PC-9 (cell line): ENCODE data around the gene TBC1D5. TPM values are rescaled to one million over a fixed set of nuclear protein-coding genes. Genes with fewer than 3 reads are reported as not detected.

Experiments used
- BruUV-seq: library from RNA; stranded (reverse); fragments of 400-500 nt; replicated peaks from 2 replicates; lab custom pipeline; 2021; lab: Mats Ljungman, UMichigan
- CTCF ChIA-PET: fragments of 300-600 bp; sonication (Branson Sonifier 250); formaldehyde crosslinking; loops from one replicate; lab custom pipeline; 2022; ENCODE audit warnings: antibody characterized with exemption; lab: Charles Lee
- POLR2A ChIA-PET: fragments of 300-600 bp; sonication (Branson Sonifier 250); formaldehyde crosslinking; loops from one replicate; lab custom pipeline; 2022; ENCODE audit warnings: antibody characterized with exemption; ENCODE audit not compliant: unreplicated experiment; lab: Charles Lee
- DNase-seq, 2 experiments: peaks; one replicate each; pipeline versions ENCODE4 v3.0.0 to v3.0.0-alpha.2; 2015 to 2022; ENCODE audit warnings: mixed read lengths in 1 of 2
- H2AFZ ChIP-seq: fragments of 200-600 bp; sonication (generic); 2 replicates; pipeline ENCODE4 v1.8.1; 2017; ENCODE audit warnings: antibody characterized with exemption
- H3F3A ChIP-seq: fragments of 200-600 bp; sonication (generic); 2 replicates; pipeline ENCODE4 v1.8.1; 2017; ENCODE audit warnings: antibody characterized with exemption, mild to moderate bottlenecking, low read depth; ENCODE audit not compliant: insufficient read depth
- H3K27ac ChIP-seq: fragments of 200-600 bp; sonication (generic); 2 replicates; pipeline ENCODE4 v1.6.1; 2016; ENCODE audit warnings: mixed run types
- H3K27me3 ChIP-seq: fragments of 200-600 bp; sonication (generic); 2 replicates; pipeline ENCODE4 v1.6.1; 2016; ENCODE audit warnings: low read depth, mixed run types; ENCODE audit not compliant: insufficient read depth
- H3K36me3 ChIP-seq: fragments of 200-600 bp; sonication (generic); 2 replicates; pipeline ENCODE4 v1.6.1; 2016; ENCODE audit warnings: low read depth, mixed run types
- H3K4me1 ChIP-seq: fragments of 200-600 bp; sonication (generic); replicated peaks from 2 replicates; pipeline ENCODE4 v1.6.1; 2016; ENCODE audit warnings: mixed run types; ENCODE audit not compliant: insufficient read depth
- H3K4me2 ChIP-seq: fragments of 200-600 bp; sonication (generic); 2 replicates; pipeline ENCODE4 v1.6.1; 2017; ENCODE audit warnings: mixed run types
- H3K4me3 ChIP-seq: fragments of 200-600 bp; sonication (generic); 2 replicates; pipeline ENCODE4 v1.6.1; 2016; ENCODE audit warnings: mixed run types
- H3K79me2 ChIP-seq: fragments of 200-600 bp; sonication (generic); 2 replicates; pipeline ENCODE4 v1.6.1; 2017; ENCODE audit warnings: low read depth, mixed run types
- H3K9me2 ChIP-seq: fragments of 200-600 bp; sonication (generic); 2 replicates; pipeline ENCODE4 v1.8.1; 2017; ENCODE audit warnings: mild to moderate bottlenecking; ENCODE audit not compliant: insufficient read depth
- H3K9me3 ChIP-seq: fragments of 200-600 bp; sonication (generic); 2 replicates; pipeline ENCODE4 v1.8.1; 2016; ENCODE audit warnings: low read depth; ENCODE audit not compliant: insufficient read depth
- H4K20me1 ChIP-seq: fragments of 200-600 bp; sonication (generic); 2 replicates; pipeline ENCODE4 v1.8.1; 2017; ENCODE audit not compliant: insufficient read depth
- EZH2 ChIP-seq: fragments of 200-600 bp; sonication (generic); IDR thresholded peaks from 2 replicates; pipeline ENCODE4 v1.8.0; 2017; ENCODE audit warnings: antibody characterized with exemption, low read depth
- intact Hi-C: fragments of 100-400 bp; cut with micrococcal nuclease; formaldehyde crosslinking; loops from one replicate; pipeline ENCODE4 v1.10.0; 2022; ENCODE audit not compliant: unreplicated experiment
- total RNA-seq: library from RNA; stranded (reverse); gene quantifications from 2 replicates; pipeline ENCODE4 v1.2.3, GENCODE V29; 2021
- TF ChIP-seq, protein P1 (sequence below): fragments of 200-600 bp; sonication (generic); conservative IDR thresholded peaks from 2 replicates; pipeline ENCODE4 v1.6.1; 2017; ENCODE audit warnings: mixed run types, antibody characterized with exemption, mild to moderate bottlenecking, moderate library complexity

TBC1D5 gene
- total RNA-seq, 1 experiment from 2014 or later: 54.0 TPM

DNA sequence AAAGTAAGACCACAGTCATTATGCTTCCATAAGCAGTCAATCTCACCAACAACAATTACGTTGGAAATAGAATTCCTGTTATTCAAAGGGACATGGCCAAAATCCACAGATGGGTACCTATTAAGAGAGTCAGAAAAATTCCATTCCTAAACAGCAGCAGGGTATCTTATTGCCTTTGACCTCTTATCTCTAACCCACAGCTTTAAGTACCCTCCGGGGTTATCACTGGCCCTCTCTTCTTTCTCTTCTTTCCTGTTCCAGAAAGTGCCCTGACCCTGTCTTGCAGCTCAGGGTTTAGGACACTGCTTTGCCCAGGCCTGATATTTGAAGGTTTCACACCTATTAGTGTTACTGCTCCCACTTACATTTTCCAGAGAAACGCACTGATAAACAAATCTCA, 428.7 kb downstream of the TBC1D5 start:
- no peak for DNase-seq
- Histone ChIP-seq H3K4me3 (no peak overlapping the region), H3F3A (no peaks in the 10 kb centered on the region), H3K36me3 (no peaks in the 10 kb centered on the region), H4K20me1 (no peaks in the 10 kb centered on the region), H3K4me1 (no peaks in the 10 kb centered on the region), H3K9me2 (no peaks in the 10 kb centered on the region), H3K27me3 (no peaks in the 10 kb centered on the region), H3K27ac (no peak overlapping the region), H3K79me2 (no peaks in the 10 kb centered on the region), H3K9me3 (no peaks in the 10 kb centered on the region), H2AFZ (no peak overlapping the region), H3K4me2 (no peak overlapping the region)
- TF ChIP-seq, protein P1, sequence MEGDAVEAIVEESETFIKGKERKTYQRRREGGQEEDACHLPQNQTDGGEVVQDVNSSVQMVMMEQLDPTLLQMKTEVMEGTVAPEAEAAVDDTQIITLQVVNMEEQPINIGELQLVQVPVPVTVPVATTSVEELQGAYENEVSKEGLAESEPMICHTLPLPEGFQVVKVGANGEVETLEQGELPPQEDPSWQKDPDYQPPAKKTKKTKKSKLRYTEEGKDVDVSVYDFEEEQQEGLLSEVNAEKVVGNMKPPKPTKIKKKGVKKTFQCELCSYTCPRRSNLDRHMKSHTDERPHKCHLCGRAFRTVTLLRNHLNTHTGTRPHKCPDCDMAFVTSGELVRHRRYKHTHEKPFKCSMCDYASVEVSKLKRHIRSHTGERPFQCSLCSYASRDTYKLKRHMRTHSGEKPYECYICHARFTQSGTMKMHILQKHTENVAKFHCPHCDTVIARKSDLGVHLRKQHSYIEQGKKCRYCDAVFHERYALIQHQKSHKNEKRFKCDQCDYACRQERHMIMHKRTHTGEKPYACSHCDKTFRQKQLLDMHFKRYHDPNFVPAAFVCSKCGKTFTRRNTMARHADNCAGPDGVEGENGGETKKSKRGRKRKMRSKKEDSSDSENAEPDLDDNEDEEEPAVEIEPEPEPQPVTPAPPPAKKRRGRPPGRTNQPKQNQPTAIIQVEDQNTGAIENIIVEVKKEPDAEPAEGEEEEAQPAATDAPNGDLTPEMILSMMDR: no peak
- TF ChIP-seq EZH2: no peak
- ChIA-PET CTCF (no interaction called here), POLR2A (no interaction called here)
- no TSS peak for BruUV-seq
- intact Hi-C loops: no loop called here

GRCh38 chr3:17310983-17311382, 431.4 kb downstream of the TBC1D5 start:
- CTCF ChIA-PET: no interaction called here
- no TSS peak for BruUV-seq

GRCh38 chr3:17307887-17308286, 434.5 kb downstream of the TBC1D5 start:
- Histone ChIP-seq H3F3A (no peaks in the 10 kb centered on the region), H4K20me1 (no peaks in the 10 kb centered on the region), H3K9me3 (no peaks in the 10 kb centered on the region), H3K36me3 (no peaks in the 10 kb centered on the region), H2AFZ (no peak overlapping the region), H3K79me2 (no peaks in the 10 kb centered on the region), H3K27ac (no peak overlapping the region), H3K4me1 (no peaks in the 10 kb centered on the region), H3K9me2 (no peaks in the 10 kb centered on the region), H3K4me3 (no peak overlapping the region), H3K4me2 (no peak overlapping the region), H3K27me3 (no peaks in the 10 kb centered on the region)
- CTCF ChIA-PET: no interaction called here
- no peak for DNase-seq
- TF ChIP-seq EZH2: no peak
- TF ChIP-seq, protein P1: no peak
- BruUV-seq: no TSS peak
- intact Hi-C loops: no loop called here
- POLR2A ChIA-PET: no interaction called here

More at GRCh38 chr3:17310983-17311382, 431.4 kb downstream of the TBC1D5 start:
- no peaks in the 10 kb centered on the region for H3K4me1 ChIP-seq
- no peaks in the 10 kb centered on the region for H3K9me3 ChIP-seq
- H3K4me3 ChIP-seq: no peak overlapping the region
- H3K36me3 ChIP-seq: no peaks in the 10 kb centered on the region
- H3K9me2 ChIP-seq: no peaks in the 10 kb centered on the region
- no peak overlapping the region for H2AFZ ChIP-seq
- H3K4me2 ChIP-seq: no peak overlapping the region
- POLR2A ChIA-PET: interaction anchor here (0.6 kb wide), 1 partner anchor 29 kb away, joined by 6 read pairs; no protein-coding TSS in a partner anchor
- no peak for DNase-seq
- no peaks in the 10 kb centered on the region for H3F3A ChIP-seq
- no peak overlapping the region for H3K27ac ChIP-seq
- no peaks in the 10 kb centered on the region for H3K27me3 ChIP-seq
- no peak for TF ChIP-seq EZH2
- TF ChIP-seq, protein P1: no peak
- intact Hi-C loops: no loop called here
- no peaks in the 10 kb centered on the region for H3K79me2 ChIP-seq
- H4K20me1 ChIP-seq: no peaks in the 10 kb centered on the region
